ENCODE data around the gene FAM167B.

- TF ChIP-seq POLR2A (IDR thresholded peaks at IDR 0.05; ENCODE audit: low read depth) = no peak
- TF ChIP-seq CTCF (IDR thresholded peaks at IDR 0.05) = no peak
These were observed 22.7 kb upstream of the FAM167B start for GRCh38 chr1:32224285-32224684.
